ENCODE data around the gene TMEM245. TPM values are rescaled to one million over a fixed set of nuclear protein-coding genes. Genes with fewer than 3 reads are reported as not detected.
A peak's percentile ranks its signal among the peaks of the same experiment; 100 is the strongest.

Gene TMEM245
- total RNA-seq, 1 donor from 2014 or later, result 13.8 TPM

DNA sequence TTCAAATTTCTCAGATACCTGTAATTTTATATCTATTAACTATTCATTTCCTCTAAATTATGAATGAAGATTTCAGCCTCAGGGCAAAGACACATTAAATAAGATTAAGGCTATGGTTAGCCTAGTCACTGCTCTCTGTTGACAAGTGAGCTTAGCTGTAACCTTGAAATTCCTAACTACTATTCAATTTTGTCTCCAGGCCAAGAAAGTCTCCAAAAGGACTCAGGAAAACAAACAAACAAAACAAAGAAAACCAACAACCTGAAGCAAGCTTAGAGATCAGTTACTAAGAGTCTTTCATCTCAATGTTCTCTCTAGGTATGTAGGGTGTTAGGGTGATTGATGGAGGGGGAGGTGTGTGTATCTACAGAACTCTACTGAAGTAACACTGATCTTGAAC is 96.9 kb downstream of the TMEM245 start:
- ATAC-seq, result no peak

DNA sequence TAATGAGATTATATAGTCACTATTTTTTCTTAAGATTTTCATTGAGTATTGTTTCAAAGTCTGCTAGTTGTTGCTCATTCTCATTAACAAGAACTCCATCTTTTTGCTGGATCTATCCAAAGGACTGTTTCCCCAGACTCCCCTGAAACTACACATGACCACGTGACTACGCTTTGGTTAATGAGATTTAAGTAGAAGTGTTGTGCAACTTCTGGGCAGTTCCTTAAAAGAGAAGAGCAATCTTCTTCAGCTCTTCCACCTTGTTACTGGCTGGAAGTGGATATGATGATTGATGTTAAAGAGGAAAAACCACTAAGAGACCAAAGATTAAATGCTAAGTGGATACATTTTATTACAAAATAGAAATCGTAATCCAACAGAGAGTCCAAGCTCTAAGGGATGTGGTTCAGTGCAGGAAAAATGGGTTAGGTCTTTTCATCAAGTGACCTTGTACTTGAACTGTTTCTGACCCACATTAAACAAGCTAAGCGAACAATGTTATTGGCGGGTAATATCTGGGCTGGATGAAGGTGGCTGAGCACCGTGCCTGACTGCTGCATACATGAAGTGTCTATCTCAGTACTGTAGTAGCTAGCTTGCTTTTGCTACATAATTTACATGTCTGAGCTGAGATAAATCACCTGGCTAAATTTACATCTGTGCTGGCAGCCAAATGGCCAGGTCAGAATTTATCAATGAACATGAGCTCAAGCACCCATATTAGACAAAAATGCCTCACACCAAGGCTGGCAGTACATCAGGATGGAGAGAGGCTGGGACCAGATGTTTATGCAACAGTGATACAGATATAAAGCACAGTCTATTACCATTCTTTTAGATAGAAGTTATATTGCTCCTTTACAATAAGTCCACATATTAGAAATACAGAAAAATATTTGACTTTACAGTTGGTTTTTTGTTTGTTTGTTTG is 98.9 kb downstream of the TMEM245 start:
- no peak for ATAC-seq

DNA sequence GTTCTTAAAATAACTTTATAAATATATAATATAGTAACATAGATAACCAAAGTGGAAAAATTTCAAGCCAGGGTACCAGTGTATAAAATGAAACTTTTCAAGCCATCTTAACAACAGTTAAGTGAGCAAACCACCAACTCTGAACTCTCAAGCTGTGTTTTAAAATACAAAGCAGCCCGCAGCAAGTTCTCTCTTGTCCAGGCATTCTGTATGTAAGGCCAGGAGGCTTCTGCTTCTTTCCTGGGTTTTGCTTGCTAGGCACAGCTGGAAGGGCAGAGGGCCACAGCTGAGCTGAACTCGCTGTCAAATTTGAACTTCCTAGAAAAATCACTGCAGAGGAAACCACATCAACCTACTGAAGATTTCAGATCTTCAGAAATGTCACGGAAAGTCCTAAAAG is 99.6 kb downstream of the TMEM245 start:
- no peak for ATAC-seq

DNA sequence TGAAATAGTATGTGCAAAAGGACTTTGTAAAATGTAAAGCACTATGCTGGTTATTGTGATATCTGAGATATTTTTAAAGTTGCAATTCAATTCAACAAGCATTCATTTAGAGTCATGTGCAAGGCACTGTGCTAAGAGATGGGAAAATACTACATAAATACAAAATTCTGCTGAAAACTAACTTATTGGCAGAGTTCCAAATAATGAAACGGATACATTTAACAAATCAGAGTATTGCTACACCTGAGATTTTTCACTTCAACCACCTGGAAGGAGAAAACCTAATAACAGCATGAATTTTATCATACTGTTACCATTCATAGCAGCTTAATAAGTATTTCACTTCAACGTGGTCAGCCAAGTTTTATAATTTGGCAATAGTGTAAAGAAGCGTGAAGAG is 100.3 kb downstream of the TMEM245 start:
- no peak for ATAC-seq

DNA sequence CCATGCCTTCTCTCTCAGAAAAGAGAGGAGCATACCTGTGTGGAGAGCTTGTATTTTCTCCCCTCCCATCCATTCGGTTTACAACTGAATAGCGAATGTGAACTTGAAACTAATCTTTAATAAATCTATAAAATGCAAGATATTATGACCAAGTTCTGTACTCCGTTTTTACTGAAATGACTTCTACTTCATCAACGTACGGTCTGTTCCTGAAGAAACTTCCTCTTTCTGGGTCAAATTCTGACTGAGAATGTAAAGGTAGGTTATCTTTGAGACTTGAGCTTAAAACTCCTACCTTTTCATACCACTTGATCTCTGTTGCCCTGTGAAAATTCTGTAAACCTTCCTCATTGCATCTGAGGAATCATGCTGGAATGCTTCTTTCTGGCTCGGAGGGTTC is 102.3 kb downstream of the TMEM245 start:
- no peak for ATAC-seq

DNA sequence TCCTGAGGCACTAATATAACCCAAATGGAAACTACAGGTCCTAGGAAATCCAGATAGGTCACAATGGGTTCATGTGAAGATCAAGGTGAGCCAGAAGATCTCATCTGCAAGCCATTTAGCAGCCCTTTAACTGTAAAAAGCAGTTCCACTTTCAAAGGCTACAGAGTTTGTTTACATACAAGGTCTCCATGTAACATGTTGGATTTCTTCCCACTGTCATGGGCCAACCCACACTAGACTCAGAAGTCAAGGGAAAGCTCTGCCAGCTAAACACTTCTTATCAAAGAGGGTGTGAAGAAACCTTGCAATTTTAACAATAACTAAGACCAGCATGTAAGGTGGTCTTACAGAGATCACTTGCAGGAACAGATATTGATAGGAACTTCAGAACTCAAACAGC is 102.7 kb downstream of the TMEM245 start:
- no peak for ATAC-seq

DNA sequence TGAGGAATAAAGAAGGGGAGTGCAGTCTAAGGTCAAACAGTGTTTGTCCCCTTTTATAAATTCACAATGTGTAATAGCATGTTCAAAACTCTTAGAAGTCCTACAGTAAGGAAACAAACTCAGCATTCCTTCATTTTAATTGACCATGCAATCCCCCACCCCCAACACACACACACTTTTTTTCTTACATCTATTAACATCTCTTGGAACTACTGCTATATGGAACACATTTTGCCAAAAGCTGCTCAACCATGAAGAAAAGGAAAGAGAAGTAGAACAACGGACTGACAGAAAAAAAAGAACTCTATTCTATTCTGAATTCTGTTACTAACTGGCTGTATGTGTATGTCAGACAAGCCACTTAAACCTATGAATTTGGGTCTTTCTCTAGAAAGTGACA is 103.6 kb downstream of the TMEM245 start:
- ATAC-seq, result no peak

DNA sequence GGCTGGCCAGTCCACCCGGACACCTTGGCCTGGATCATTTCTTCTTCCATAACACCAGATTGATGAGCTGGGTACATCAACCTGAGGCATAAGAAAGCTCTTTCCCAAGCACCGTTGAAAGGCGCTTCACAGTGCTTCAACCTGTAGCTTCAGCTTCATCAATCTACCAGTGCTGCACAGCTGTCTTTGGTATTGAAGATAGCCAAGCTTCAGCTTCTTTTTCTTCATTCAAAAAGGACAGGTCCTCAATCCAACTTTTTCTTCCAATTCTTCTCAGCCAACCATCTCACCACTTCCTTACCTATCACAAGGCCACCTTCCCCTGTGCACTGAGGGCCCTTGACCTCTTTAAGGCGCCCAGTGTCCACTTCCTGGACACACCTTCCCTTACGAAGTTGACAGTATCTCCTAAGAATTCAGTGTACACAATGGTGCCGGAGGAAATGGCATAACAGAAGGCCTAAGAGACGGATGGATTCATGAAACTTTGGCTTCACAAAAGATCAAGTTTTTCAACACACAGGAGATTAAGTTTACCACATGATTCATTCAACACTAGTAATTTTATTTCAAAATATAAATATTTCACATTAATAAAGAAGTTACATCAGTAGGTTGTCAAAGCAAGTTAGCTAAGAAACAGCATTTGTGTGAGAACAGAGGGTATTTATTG is 105.0 kb downstream of the TMEM245 start:
- ATAC-seq, result no peak

DNA sequence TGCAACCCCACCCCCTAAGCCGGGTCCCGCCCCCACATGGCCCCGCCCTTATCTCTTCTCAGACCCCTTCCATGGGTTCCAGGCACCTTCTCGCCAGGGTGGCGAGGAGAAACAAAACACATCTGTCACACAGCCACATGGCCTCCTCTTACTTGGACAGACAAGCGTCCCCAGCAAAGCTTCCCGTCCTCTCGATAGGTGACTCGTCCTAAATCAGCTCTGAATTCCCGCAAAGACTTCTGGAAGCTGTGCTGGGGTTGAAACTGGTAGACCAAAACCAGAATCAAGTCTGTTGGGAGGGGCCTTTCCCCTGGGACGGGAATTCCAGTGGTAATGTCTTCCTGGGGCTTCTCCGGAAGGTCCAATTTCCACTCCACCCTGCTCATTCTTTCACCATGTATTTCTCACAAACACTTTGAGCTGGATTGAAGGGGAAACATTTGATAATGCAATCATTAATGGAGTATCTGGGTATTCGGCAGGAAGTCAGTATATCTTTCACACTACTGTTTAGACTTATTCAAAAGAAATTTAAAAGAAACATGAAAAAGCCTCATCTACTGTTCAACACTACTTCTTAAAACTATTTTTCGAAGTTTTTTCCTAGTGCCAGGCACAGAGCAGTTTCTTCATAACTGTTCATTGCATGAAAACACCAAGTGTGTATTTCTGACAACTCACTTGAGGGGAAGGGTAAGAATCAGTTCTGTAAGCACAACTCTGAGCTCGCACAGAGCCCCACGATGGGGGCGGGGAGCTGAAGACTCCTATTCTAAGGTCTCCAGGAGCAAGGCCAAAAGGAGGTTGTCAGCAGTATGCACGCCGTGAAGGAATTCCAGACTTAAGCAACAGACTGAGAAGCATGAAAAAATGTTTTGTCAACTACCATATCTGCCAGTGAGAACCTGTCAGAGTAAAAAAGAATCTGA is 105.8 kb downstream of the TMEM245 start:
- no peak for ATAC-seq

DNA sequence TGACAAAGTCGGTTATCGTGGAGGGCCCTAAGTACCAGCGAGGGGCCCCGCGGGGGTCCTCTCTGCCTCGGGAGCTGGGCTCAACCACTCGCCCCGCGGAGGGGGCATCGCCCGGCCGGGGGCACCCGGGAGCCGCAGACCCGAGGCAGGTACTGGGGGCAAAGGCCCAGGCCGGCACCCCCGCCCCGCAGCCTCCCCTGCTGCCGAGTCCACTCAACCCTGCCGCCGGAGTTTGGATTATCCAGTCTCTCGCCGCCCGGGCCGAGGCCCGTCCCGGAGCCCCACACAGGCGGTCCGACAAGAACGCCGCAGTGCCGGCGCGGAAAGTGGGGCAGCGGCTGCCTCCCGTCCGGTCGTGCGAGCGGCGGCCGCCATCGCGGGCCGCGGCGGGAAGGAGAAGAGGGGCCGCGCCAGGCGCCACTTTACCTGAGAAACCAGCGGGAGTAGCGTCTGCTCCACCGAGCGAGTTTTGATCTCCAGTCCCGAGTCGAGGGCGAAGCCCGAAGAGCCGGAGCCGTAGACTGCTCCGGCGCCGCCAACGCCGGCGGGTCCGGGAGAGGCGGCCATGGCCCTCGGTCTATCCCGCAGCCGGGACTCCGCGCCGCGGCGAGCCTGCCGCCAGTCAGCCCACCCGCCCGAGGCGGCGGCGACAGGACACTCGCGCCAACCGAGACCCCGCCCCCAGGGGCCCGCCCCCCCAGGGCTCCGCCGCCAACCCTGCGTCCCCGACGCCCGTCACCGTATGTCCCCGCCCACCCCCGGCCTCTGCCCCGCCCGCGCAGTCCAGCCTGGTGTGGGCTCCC is 106.7 kb downstream of the TMEM245 start, which contains the start of gene CTNNAL1:
TSS of gene CTNNAL1 (minus strand) at position 624 of the 803 bp plus-strand sequence. CDS start at position 567, 57 bp downstream.
- peak; percentile 83 for ATAC-seq

DNA sequence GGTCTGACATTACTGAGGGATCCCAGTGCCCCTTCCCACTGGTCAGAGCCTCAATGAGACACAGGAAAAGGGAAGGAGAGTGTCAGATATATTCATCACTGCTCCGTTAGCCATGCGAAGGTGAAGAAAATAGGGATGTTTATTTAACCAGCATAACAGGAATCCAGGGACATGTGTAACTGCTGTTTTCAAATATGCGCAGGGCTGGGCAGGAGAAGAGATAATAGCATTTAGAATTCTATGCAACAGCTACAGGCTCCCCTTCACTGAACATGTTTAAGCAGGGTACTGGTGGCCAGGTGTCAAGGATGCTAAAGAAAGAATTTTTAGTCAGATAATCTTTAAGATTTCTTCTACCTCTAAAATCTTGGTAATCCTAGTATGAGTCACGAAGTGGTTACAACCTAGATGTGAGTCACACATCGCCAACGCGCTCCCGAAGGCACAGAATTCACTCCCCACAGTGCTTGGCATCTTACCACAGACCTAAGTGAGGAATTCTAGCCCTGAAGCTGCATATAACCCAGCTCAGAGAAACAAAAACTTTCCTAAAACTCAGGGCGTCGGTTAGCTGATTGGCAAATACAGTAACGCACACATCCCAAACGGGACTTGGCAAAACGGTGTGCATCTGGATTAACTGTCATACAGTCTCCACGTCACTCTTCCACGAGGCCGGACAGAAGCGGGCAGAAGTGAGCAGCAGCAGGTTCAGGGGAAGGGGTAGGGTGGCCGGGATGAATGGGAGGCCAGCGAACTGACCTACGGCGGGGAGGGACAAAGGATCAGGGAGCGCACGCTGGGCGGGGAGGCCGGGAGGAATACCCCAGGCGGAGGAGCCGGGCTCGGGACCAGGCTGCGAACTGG is 107.5 kb downstream of the TMEM245 start:
- peak; percentile 86 for ATAC-seq

DNA sequence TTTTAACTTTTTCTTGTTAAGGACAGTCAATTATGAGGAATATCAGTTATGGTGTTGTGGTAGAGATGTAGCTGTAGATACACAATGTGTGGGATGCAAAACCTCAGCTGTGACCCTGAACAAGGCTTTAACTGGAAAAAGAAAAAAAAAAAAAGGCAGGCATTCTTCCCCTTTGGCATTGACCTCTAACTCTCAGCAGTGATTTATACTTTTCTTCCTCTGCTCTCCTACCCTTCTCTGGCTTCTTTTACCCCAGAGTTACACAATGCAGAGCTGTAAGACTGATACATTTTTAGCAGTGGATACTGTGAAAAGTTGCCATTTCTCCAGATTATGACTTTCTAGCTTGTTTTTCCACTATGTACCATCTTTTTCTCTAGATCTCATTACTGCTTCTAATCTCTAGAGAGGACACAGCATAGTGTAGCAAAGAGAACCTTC is 108.5 kb downstream of the TMEM245 start:
- ATAC-seq, result no peak

DNA sequence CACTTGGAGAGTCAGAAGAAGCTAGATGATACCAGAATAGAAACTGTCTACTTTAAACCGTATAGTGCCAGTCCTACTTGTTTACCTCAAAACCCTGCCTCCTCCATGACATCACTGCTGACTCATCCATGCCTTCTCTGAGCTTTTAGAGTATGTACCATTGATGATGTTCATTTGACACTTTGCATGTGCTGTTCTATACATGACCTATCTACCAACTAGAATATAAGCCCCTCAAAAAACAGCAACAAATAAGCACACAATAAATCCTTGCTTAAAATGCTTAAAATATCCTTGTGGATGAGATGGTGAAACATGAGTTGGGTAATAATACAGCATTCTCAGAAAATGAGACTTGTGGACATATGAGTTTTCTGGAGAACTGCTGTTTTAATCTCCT is 109.0 kb downstream of the TMEM245 start:
- ATAC-seq, result no peak

DNA sequence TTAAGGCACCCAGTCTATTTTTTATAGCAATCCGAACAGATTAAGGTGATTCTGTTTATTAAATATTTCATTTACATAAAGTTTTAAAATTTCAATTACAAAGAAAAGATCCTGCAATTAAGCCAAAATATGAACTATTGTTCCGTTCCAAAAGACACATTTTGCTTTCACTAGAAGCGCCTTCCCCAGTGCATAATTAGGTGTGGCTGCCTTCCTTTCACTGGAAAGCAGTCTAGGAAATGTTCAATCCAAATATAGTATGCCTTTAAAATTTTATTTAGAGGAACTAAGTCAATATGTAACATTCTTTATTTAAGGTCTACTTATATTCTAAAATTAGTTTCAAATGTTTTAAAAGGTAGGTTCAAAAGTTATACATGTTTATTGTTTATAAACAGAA is 114.1 kb downstream of the TMEM245 start:
- ATAC-seq, result no peak

DNA sequence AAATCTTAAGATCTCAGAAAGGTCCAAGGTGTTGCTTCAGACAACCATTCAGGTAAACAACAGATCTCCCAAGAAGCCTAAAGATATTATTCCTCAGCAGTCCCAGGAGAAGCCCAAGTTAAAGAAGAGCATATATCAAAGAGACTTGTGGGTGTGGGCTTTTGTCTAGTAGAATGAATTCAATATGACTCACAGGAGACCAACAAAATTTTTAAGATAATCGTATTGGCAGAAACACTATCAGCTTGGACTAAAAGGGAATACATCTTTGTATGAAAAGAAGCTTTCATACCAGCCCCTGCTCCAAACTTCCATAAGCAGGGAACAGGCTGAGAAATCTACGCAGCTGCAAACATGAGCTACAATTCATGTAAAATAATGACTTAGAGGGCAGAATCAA is 116.6 kb downstream of the TMEM245 start:
- no peak for ATAC-seq

DNA sequence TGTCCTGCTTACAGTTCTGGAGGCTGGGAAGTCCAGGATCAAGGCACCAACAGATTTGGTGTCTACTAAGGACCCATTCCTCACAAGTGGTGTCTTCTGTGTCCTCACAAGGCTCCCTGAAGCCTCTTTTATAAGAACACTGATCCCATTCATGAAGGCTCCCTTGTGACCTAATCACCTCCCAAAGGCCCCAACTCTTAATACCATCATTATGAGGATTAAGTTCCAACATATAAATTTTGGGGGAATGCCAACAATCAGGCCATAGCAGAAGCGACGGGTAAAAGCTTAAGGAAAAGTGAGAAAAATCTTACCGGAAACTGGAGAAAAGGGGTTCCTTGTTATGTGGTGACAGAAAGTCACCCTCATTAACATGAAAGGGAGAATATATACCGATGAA is 117.6 kb downstream of the TMEM245 start:
- ATAC-seq, result no peak

DNA sequence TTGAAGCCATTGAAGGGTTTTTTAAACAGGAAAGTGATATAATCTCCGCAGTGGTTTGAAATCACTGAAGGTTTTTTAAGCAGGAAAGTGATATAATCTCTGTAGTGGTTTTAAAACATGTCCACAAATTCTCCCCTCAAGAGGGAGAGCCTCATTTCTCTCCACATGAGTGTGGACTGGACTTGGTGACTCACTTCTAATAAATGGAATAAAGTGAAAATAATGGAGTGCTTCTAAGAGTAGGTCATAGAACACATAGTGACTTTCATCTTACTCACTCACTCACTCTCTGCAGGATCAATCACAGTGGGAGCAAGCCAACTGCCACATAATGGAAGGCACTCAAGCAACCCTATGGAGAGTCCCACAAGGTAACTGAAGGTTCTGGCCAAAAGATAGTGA is 118.5 kb downstream of the TMEM245 start:
- peak; percentile 22 for ATAC-seq

DNA sequence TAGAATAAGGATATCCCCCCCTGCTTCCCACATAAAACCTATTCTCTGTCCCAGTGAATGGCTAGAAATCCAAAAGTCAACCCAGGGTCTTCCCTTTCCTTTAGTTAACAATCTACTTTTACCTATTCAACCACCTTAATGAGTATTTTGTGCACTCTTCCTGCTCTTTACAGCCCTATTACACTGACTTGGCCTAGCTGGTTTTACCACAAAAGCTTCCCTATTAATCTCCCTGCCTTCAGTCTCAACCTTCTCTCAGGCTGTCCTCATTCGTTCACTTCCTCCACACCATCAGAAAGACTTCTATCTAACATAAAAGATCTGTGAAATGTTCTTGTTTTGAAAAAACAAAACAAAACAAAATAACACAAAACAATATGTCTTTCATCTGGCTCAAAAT is 122.6 kb downstream of the TMEM245 start:
- peak; percentile 40 for ATAC-seq

DNA sequence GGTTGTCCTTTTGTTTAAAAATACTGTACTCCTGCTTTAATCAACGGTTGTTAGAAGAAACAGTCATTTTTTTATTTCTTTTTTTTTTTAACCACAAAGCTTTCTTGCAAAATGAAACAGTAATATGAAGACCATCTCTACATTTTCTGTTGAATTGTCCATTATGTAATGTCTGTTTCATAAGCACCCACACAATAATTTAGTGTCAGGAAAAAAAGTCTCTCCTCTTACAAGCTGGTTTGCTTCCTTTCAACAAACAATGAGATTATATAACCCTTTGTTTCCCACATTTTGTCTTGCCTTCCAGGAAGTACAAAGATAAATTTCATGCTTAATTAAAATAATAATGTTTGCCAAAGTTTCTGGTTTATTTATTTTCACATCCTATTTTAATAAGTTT is 123.1 kb downstream of the TMEM245 start:
- ATAC-seq, result no peak

DNA sequence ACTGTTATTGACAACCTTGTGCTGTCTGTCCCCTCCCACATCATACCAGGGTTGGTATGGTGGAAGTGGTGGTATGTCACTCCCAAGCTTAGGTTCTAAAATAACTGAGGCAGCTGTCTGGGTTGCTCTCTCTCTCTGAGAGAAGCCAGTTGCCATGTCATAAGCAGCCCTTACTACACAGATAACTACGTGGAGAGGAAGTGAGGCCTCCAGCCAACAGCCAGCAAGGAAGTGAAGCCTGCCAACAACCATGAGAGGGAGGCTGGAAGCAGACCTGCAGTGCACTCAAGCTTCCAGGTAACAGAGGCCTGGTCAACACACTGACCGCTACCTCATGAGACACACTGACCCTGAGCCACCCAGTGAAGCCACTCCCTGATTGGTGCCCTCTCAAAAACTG is 125.1 kb downstream of the TMEM245 start:
- ATAC-seq, result peak; percentile 74

DNA sequence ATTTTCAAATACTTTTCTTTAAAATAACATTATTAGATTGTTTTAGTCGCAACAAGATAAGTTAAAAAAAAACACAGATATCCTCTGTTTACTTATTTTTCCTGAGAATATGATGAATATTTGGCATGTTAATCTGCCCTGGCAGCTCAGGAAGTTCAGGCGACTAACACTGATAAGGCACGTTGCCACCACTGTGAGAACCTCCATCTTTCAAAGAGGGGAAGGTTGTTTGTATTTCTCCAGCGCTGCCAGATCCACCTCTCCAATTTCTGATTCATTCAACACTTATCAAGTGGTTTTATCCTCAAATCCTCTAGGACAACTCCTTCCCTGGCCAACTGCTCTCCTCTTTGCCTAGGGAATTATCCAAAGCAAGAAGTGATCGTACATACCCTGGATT is 128.3 kb downstream of the TMEM245 start:
- no peak for ATAC-seq
